Gastrocnemius medialis (tissue), 4 donors: ENCODE measurements around the gene KIF26B.

ENCODE experiments used
- CTCF ChIP-seq, 5 experiments: fragments of 450-650 bp in 3 of 5; fragments of 200-600 bp in 2 of 5; sonication (generic) in 2 of 5; IDR thresholded peaks in 4 of 5; conservative IDR thresholded peaks in 1 of 5; 1 replicate in 4 of 5; 2 replicates in 1 of 5; pipeline ENCODE4 v1.5.1; 2016 to 2019; ENCODE audit warnings: antibody characterized with exemption in 5 of 5, mild to moderate bottlenecking in 3 of 5, moderate library complexity in 3 of 5
- POLR2A ChIP-seq, 2 donors: fragments of 450-650 bp; IDR thresholded peaks; one replicate each; pipeline ENCODE4 v1.6.1; 2017; ENCODE audit warnings: antibody characterized with exemption in 2 of 2, mild to moderate bottlenecking in 2 of 2, moderate library complexity in 2 of 2

DNA sequence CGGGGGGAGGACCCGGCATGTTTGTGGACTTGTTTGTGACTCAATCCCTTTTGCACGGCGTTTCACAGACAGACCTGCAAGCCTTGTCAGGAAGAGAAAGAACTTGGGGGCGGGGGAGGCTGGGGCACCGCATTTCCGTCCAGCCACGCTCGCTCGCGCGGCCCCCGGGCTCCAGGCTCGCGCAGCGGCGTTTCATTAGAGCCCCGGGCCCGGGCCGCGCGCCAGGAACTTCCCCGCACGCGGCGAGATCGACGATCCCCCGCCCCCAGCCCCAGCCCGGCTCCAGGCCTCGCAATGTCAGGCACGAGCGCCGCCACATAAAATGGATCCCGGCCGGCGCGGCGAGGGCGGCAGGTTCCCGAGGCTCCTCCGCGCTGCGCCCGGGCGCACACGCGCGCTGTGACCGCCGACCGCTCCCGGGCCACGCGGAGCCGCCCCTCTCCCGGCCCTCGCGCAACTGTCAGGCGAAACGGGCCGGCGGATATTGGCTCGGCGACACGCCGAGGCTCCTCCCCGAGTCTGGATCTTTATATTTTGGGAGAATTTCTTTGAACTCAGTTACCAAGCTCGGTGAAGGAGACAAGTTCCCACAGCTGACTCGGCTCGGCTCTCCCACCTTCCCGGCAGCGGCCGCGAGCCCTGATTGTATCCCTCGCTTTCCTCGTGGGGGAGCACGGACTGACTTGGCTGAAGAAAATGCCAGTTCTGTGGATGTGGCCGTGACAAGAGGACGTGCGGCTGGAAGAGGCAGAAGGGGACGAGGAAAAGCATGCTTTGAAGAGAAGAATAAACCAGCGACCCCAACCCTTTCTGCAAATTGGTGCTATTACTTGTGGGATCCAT, at the start of gene KIF26B:
- no peak for TF ChIP-seq CTCF (IDR thresholded peaks at IDR 0.05 in 4 of 5, conservative IDR thresholded peaks at IDR 0.05 in 1 of 5)
- no peak for TF ChIP-seq POLR2A (IDR thresholded peaks at IDR 0.05)
